ENCODE measurements around the gene TDRD7. TPM values are rescaled to one million over a fixed set of nuclear protein-coding genes. Genes with fewer than 3 reads are reported as not detected.

Gene TDRD7
- polyA plus RNA-seq, 1 experiment: 5.4 TPM

DNA sequence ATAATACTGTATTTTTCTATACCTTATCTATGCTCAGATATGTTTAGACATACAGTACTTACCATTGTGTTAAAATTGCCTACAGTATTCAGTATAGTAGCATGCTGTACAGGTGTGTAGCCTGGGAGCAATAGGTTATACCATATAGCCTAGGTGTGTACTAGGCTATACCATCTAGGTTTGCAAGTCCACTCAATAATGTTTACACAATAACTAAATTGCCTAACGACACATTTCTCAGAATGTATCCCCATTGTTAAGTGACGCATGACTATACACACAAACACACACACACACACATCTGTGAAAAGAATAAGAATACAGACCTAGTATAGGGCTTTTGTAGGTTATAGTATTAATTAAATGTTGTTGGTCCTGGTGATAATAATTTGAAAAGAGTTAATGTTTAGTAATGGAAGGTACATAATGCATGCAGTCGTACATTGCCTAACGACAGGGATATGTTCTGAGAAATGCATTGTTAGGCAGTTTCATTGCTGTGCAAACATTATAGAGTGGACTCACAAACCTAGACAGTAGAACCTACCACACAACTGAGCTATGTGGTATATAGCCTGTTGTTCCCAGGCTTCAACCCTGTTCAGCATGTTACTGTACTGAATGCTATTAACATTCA, 13.6 kb downstream of the TDRD7 start:
- no peak for TF ChIP-seq CTCF (IDR thresholded peaks at IDR 0.05; ENCODE audit: insufficient read depth, low read depth, low read length)
- Histone ChIP-seq H3K4me3 (ENCODE audit: low read depth, low read length) (no peak overlapping the region), H3K27me3 (ENCODE audit: control insufficient read depth, insufficient read depth, low read length) (no peaks in the 10 kb centered on the region), H3K36me3 (ENCODE audit: control insufficient read depth, insufficient read depth, low read length) (no peaks in the 10 kb centered on the region)
- POLR2A ChIA-PET: no interaction called here
- CTCF ChIA-PET: interaction anchor here (0.6 kb wide), 1 partner anchor 13 kb away, joined by 3 read pairs; the partner anchor contains the start of gene TDRD7
- DNase-seq (ENCODE audit: low read depth): no peak

DNA sequence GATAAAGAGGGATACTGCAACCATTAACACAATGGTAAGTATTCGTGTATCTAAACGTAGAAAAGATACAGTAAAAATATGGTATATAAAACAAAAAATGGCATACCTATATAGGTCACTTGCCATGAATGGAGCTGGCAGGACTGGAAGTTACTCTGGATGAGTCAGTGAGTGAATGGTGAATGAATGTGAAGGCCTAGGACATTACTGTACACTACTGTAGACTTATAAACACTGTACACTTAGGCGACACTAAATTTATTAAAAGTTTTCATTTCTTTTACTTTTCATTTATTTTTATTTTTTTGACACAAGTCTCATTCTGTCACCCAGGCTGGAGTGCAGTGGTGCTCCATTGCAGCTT, 14.1 kb downstream of the TDRD7 start:
- no peak overlapping the region for H3K4me3 ChIP-seq (ENCODE audit: low read depth, low read length)
- no peak for DNase-seq (ENCODE audit: low read depth)
- no peak for TF ChIP-seq CTCF (IDR thresholded peaks at IDR 0.05; ENCODE audit: insufficient read depth, low read depth, low read length)
- no peaks in the 10 kb centered on the region for H3K36me3 ChIP-seq (ENCODE audit: control insufficient read depth, insufficient read depth, low read length)
- CTCF ChIA-PET: no interaction called here
- H3K27me3 ChIP-seq (ENCODE audit: control insufficient read depth, insufficient read depth, low read length): no peaks in the 10 kb centered on the region
- POLR2A ChIA-PET: no interaction called here

GRCh38 chr9:97427885-97428284, 16.0 kb downstream of the TDRD7 start:
- no peak for DNase-seq (ENCODE audit: low read depth)
- CTCF ChIA-PET: interaction anchor here (1.4 to 2.0 kb wide), 3 partner anchors 18 to 41 kb away, joined by 3 to 6 read pairs (median 3); no protein-coding TSS in a partner anchor
- POLR2A ChIA-PET: no interaction called here
- TF ChIP-seq CTCF (IDR thresholded peaks at IDR 0.05; ENCODE audit: insufficient read depth, low read depth, low read length): no peak
- no peak overlapping the region for H3K4me3 ChIP-seq (ENCODE audit: low read depth, low read length)
- H3K27me3 ChIP-seq (ENCODE audit: control insufficient read depth, insufficient read depth, low read length): no peaks in the 10 kb centered on the region
- H3K36me3 ChIP-seq (ENCODE audit: control insufficient read depth, insufficient read depth, low read length): no peaks in the 10 kb centered on the region

- H3K36me3 ChIP-seq (ENCODE audit: control insufficient read depth, insufficient read depth, low read length): no peaks in the 10 kb centered on the region
- H3K4me3 ChIP-seq (ENCODE audit: low read depth, low read length): no peak overlapping the region
- H3K27me3 ChIP-seq (ENCODE audit: control insufficient read depth, insufficient read depth, low read length): no peaks in the 10 kb centered on the region
- ChIA-PET POLR2A (no interaction called here), CTCF (interaction anchor here (1.0 kb wide), 1 partner anchor 168 kb away, joined by 4 read pairs; no protein-coding TSS in a partner anchor)
- DNase-seq (ENCODE audit: low read depth): no peak
- TF ChIP-seq CTCF (IDR thresholded peaks at IDR 0.05; ENCODE audit: insufficient read depth, low read depth, low read length): no peak
These were observed 18.6 kb downstream of the TDRD7 start for GRCh38 chr9:97430316-97431043.

DNA sequence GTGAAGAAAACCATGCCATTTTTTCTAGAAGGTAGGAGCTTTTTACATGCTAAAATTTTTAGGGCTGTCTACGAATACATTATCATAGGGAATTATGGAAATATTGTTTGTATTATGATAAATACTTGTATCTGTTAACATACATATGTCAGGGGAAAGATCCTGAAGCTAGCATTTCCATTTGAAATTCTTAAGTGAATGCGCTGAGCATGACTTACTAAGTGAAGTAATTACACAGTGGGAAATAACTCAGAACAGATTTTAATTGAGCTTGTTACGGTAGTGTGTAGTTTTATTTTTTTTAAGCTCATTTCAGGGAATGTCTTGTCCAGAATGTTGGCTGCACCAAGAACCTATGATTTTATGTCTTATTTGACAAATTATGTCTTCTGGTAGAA, 19.1 kb downstream of the TDRD7 start:
- no peak for TF ChIP-seq CTCF (IDR thresholded peaks at IDR 0.05; ENCODE audit: insufficient read depth, low read depth, low read length)
- Histone ChIP-seq H3K36me3 (ENCODE audit: control insufficient read depth, insufficient read depth, low read length) (no peaks in the 10 kb centered on the region), H3K27me3 (ENCODE audit: control insufficient read depth, insufficient read depth, low read length) (no peaks in the 10 kb centered on the region), H3K4me3 (ENCODE audit: low read depth, low read length) (no peak overlapping the region)
- DNase-seq (ENCODE audit: low read depth): no peak
- ChIA-PET CTCF (interaction anchor here (0.7 to 1.0 kb wide), 2 partner anchors 37 to 167 kb away, joined by 3 to 4 read pairs; no protein-coding TSS in a partner anchor), POLR2A (no interaction called here)
